DND-41 (cell line): Measurements from ENCODE around the gene TTC17.
"Not testable (repeated sequence)": the region's sequence is repeated elsewhere in the genome, so short reads cannot be mapped to it uniquely, and the experiment has no call there.

Experiments used
- ATAC-seq: fragments of 200-7000 bp; cut with Tn5 transposase; 3 replicates; pipeline ENCODE4 v1.9.1; 2021; ENCODE audit warnings: low read depth; ENCODE audit not compliant: insufficient read depth
- DNase-seq: peaks from one replicate; pipeline ENCODE4 v3.0.0-alpha.2; 2020
- H2AFZ ChIP-seq: 2 replicates; pipeline ENCODE4 v1.6.0; 2012; ENCODE audit warnings: low read depth, low read length
- H3K27ac ChIP-seq: 2 replicates; pipeline ENCODE4 v1.5.1; 2012; ENCODE audit warnings: low read length, inconsistent platforms
- H3K27me3 ChIP-seq: fragments of 200-600 bp; sonication (generic); 2 replicates; pipeline ENCODE4 v1.6.0; 2012; ENCODE audit warnings: low read length, mild to moderate bottlenecking, inconsistent platforms; ENCODE audit not compliant: insufficient read depth, poor library complexity
- H3K36me3 ChIP-seq: 2 replicates; pipeline ENCODE4 v1.5.1; 2012; ENCODE audit warnings: low read length, inconsistent platforms; ENCODE audit not compliant: insufficient read depth
- H3K4me1 ChIP-seq: 2 replicates; pipeline ENCODE4 v1.5.1; 2012; ENCODE audit warnings: mild to moderate bottlenecking, low read length; ENCODE audit not compliant: insufficient read depth
- H3K4me2 ChIP-seq: 2 replicates; pipeline ENCODE4 v1.6.0; 2012; ENCODE audit warnings: mild to moderate bottlenecking, moderate library complexity, low read length, inconsistent platforms; ENCODE audit not compliant: insufficient read depth
- H3K4me3 ChIP-seq, 2 experiments: fragments of 200-600 bp in 1 of 2; shearing (Covaris generic) in 1 of 2; 2 replicates each; pipeline ENCODE4 v1.5.1; 2012 to 2016; ENCODE audit warnings: inconsistent platforms in 2 of 2, low read length in 2 of 2, mild to moderate bottlenecking in 2 of 2, low read depth in 1 of 2, moderate library complexity in 1 of 2
- H3K79me2 ChIP-seq: 2 replicates; pipeline ENCODE4 v1.6.0; 2012; ENCODE audit warnings: low read length, inconsistent platforms; ENCODE audit not compliant: insufficient read depth
- H3K9ac ChIP-seq: 2 replicates; pipeline ENCODE4 v1.6.0; 2012; ENCODE audit warnings: low read depth, mild to moderate bottlenecking, inconsistent platforms, low read length, moderate library complexity
- H3K9me3 ChIP-seq: 2 replicates; pipeline ENCODE4 v1.5.1; 2012; ENCODE audit warnings: low read length, moderate library complexity, mild to moderate bottlenecking, inconsistent platforms; ENCODE audit not compliant: insufficient read depth, severe bottlenecking
- H4K20me1 ChIP-seq: 2 replicates; pipeline ENCODE4 v1.6.0; 2012; ENCODE audit warnings: low read length; ENCODE audit not compliant: insufficient read depth
- EZH2 ChIP-seq: IDR thresholded peaks from 3 replicates; pipeline ENCODE4 v1.6.1; 2012; ENCODE audit warnings: borderline replicate concordance, low read depth, mild to moderate bottlenecking, moderate library complexity, low read length, inconsistent platforms; ENCODE audit not compliant: severe bottlenecking
- TF ChIP-seq, protein P1 (sequence below): IDR thresholded peaks from 2 replicates; pipeline ENCODE4 v1.5.1; 2012; ENCODE audit warnings: borderline replicate concordance, low read length, moderate library complexity, mild to moderate bottlenecking; ENCODE audit not compliant: poor library complexity, severe bottlenecking; ENCODE audit errors: extremely low read depth

Gene TTC17

GRCh38 chr11:43316451-43316850, 42.3 kb upstream of the TTC17 start:
- H3K4me3 ChIP-seq: no peak overlapping the region
- H3K4me1 ChIP-seq: peaks cover 32% of the 10 kb centered on the region
- H4K20me1 ChIP-seq: peaks cover 72% of the 10 kb centered on the region
- H3K79me2 ChIP-seq: peaks cover 87% of the 10 kb centered on the region
- H3K27ac ChIP-seq: no peak overlapping the region
- H3K9me3 ChIP-seq: no peaks in the 10 kb centered on the region
- H3K27me3 ChIP-seq: no peaks in the 10 kb centered on the region
- TF ChIP-seq, protein P1, sequence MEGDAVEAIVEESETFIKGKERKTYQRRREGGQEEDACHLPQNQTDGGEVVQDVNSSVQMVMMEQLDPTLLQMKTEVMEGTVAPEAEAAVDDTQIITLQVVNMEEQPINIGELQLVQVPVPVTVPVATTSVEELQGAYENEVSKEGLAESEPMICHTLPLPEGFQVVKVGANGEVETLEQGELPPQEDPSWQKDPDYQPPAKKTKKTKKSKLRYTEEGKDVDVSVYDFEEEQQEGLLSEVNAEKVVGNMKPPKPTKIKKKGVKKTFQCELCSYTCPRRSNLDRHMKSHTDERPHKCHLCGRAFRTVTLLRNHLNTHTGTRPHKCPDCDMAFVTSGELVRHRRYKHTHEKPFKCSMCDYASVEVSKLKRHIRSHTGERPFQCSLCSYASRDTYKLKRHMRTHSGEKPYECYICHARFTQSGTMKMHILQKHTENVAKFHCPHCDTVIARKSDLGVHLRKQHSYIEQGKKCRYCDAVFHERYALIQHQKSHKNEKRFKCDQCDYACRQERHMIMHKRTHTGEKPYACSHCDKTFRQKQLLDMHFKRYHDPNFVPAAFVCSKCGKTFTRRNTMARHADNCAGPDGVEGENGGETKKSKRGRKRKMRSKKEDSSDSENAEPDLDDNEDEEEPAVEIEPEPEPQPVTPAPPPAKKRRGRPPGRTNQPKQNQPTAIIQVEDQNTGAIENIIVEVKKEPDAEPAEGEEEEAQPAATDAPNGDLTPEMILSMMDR: no peak
- TF ChIP-seq EZH2: no peak
- peaks cover 55% of the 10 kb centered on the region for H3K36me3 ChIP-seq
- ATAC-seq: peak; percentile 34; the same call in 2 of the 3 replicates
- no peak overlapping the region for H3K9ac ChIP-seq
- no peak overlapping the region for H2AFZ ChIP-seq
- peak; percentile 62 for DNase-seq
- H3K4me2 ChIP-seq: no peak overlapping the region; the same call in 1 of the 2 replicates

- Histone ChIP-seq H3K27me3 (no peaks in the 10 kb centered on the region), H3K4me1 (no peaks in the 10 kb centered on the region), H3K9me3 (no peaks in the 10 kb centered on the region), H3K36me3 (peaks cover 99% of the 10 kb centered on the region), H3K27ac (no peak overlapping the region), H2AFZ (no peak overlapping the region), H4K20me1 (peaks cover 3% of the 10 kb centered on the region), H3K4me3 (no peak overlapping the region), H3K9ac (no peak overlapping the region), H3K4me2 (no peak overlapping the region), H3K79me2 (0 out of 2 replicates have a peak, but pooled peaks cover 3% of the 10 kb centered on the region)
- ATAC-seq: no peak
- TF ChIP-seq EZH2: no peak
- TF ChIP-seq, protein P1: no peak
- no peak for DNase-seq
Measured at GRCh38 chr11:43327987-43328386, 30.7 kb upstream of the TTC17 start.

DNA sequence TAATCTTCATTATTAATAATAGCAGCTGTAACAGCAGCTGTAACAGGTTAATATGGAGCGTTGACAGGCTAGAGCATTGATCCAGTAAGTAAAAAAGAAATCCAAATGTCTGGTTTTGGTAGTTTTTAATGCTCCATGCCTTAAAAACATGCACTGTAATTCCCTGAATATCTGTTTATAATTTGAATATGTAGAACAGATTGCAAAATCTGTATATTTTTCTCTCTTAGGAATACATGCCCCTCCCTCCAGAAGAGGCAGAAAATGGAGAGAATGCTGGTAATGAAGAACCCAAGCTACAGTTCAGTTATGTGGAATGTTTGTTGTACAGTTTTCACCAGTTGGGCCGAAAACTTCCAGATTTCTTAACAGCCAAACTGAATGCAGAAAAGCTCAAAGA, 30.2 kb upstream of the TTC17 start:
- no peak overlapping the region for H2AFZ ChIP-seq
- H3K79me2 ChIP-seq: 0 out of 2 replicates have a peak, but pooled peaks cover 3% of the 10 kb centered on the region
- H3K27ac ChIP-seq: no peak overlapping the region
- no peaks in the 10 kb centered on the region for H3K9me3 ChIP-seq
- no peak overlapping the region for H3K4me2 ChIP-seq
- no peak overlapping the region for H3K9ac ChIP-seq
- H3K27me3 ChIP-seq: no peaks in the 10 kb centered on the region
- H3K4me1 ChIP-seq: no peaks in the 10 kb centered on the region
- TF ChIP-seq EZH2: no peak
- TF ChIP-seq, protein P1: no peak
- ATAC-seq (no peak), DNase-seq (no peak)
- no peak overlapping the region for H3K4me3 ChIP-seq
- peaks cover 3% of the 10 kb centered on the region for H4K20me1 ChIP-seq
- H3K36me3 ChIP-seq: peaks cover 99% of the 10 kb centered on the region

DNA sequence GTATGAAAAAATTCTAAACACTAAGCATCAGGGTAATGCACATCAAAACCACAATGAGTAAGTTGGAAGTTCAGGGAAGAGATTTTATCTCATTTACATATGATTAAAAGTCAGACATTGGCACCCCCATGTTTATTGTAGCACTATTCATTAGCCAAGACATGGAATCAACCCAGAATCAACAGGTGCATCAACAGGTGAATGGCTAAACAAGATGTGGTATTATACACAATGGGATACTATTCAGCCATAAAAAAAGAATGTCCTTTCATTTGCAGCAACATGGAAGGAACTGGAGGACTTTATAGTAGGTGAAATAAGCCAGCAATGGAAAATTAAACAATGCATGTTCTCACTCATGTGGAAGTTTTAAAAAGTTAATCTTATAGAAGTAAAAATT, 17.6 kb upstream of the TTC17 start:
- peaks cover 48% of the 10 kb centered on the region for H3K36me3 ChIP-seq
- H3K9ac ChIP-seq: no peak overlapping the region
- H3K4me3 ChIP-seq: no peak overlapping the region
- H2AFZ ChIP-seq: no peak overlapping the region
- ATAC-seq (no peak), DNase-seq (no peak)
- no peaks in the 10 kb centered on the region for H4K20me1 ChIP-seq
- no peak for TF ChIP-seq EZH2
- TF ChIP-seq, protein P1: no peak
- H3K79me2 ChIP-seq: no peaks in the 10 kb centered on the region
- H3K9me3 ChIP-seq: no peaks in the 10 kb centered on the region
- H3K27ac ChIP-seq: no peak overlapping the region
- H3K27me3 ChIP-seq: no peaks in the 10 kb centered on the region
- H3K4me1 ChIP-seq: no peaks in the 10 kb centered on the region
- no peak overlapping the region for H3K4me2 ChIP-seq

- not testable (repeated sequence) for H3K4me1 ChIP-seq
Measured at GRCh38 chr11:43351426-43351825, 7.3 kb upstream of the TTC17 start.

More at GRCh38 chr11:43351426-43351825, 7.3 kb upstream of the TTC17 start:
- H2AFZ ChIP-seq, H3K4me3 ChIP-seq, H3K4me2 ChIP-seq, H3K27me3 ChIP-seq, H3K36me3 ChIP-seq, H3K79me2 ChIP-seq, H3K27ac ChIP-seq, ATAC-seq, H4K20me1 ChIP-seq, H3K9me3 ChIP-seq, DNase-seq, H3K9ac ChIP-seq: not testable (repeated sequence)
